Activated T-helper 1 cell treated with anti-CD3 and anti-CD28 coated beads, Interleukin-12 subunit alpha, Interleukin-12 subunit beta, Interleukin-2, Interleukin-4 antibody, amounts not matched to agents 30 ng/mL and 10 ng/mL and 1 ng/mL, durations not matched to agents 14 hours and 24 hours and 36 hours (primary cell): Measurements from ENCODE around the gene STMN1. TPM values are rescaled to one million over a fixed set of nuclear protein-coding genes. Genes with fewer than 3 reads are reported as not detected.

Experiments used
- DNase-seq: peaks from one replicate; pipeline ENCODE4 v3.0.0; 2021; ENCODE audit warnings: low spot score
- H3K27ac Mint-ChIP-seq: one replicate; pipeline ENCODE4 v1.8.0; 2021; ENCODE audit warnings: mild to moderate bottlenecking, mixed read lengths
- H3K27me3 Mint-ChIP-seq: one replicate; pipeline ENCODE4 v1.8.0; 2022; ENCODE audit warnings: mild to moderate bottlenecking, moderate library complexity, mixed read lengths; ENCODE audit not compliant: insufficient read depth
- H3K36me3 Mint-ChIP-seq: one replicate; pipeline ENCODE4 v1.8.0; 2021; ENCODE audit warnings: low read depth, mixed read lengths
- H3K4me1 Mint-ChIP-seq: one replicate; pipeline ENCODE4 v1.8.0; 2021; ENCODE audit warnings: low read depth, mixed read lengths
- H3K4me3 Mint-ChIP-seq: one replicate; pipeline ENCODE4 v1.8.0; 2021; ENCODE audit warnings: mild to moderate bottlenecking, moderate library complexity, mixed read lengths
- H3K9me3 Mint-ChIP-seq: one replicate; pipeline ENCODE4 v1.8.0; 2021; ENCODE audit warnings: mixed read lengths
- intact Hi-C: fragments of 100-400 bp; cut with micrococcal nuclease; formaldehyde crosslinking; loops from one replicate; pipeline ENCODE4 v1.15.1; 2024
- total RNA-seq: library from RNA; stranded (reverse); gene quantifications from 2 replicates; pipeline ENCODE4 v1.2.3, GENCODE V29; 2022

Gene STMN1
- total RNA-seq, 1 donor from 2014 or later: 203 TPM

DNA sequence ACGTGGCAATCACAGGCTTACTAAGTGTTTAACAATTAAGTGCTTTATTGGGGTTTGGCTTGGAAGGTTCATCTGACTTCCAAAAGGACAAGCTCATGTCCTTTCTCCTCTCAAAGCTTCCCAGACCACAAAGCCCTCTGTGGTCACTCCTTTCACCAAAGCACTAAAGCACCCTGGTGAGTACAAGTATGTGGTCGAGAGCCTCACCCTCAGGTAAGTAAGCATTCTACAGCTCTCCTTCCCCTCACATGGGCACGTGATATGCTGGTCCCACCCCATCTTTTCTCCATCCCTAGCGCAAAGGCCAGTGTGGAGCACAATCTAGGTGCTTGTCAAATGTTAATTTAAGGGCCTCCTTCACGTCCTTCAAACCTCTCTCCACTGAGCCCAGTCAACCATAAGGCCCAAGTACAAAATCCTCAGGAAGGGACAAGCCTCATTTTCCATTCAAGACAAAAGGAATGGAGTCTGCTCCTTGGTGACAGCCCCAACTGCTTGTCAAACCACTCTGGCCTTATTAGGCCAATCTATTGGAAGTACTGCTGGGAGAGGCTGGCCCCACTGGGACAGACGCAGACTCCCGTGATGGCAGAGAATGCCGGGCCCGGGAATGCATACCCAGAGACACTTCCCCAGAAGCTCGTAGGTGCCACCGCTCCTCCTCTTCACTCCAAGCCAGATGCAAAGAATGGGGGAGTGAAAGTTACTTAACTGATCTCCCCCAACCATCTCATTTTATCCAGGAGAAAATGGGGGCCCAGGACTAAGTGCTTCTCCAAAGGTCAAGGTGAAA lies 7.8 kb downstream of the STMN1 start:
- H3K27ac Mint-ChIP-seq: peak overlapping the region; percentile 12
- intact Hi-C loops: no loop called here
- H3K4me3 Mint-ChIP-seq: no peak overlapping the region
- H3K36me3 Mint-ChIP-seq: peaks cover 35% of the 10 kb centered on the region
- no peak for DNase-seq
- H3K9me3 Mint-ChIP-seq: no peaks in the 10 kb centered on the region
- H3K27me3 Mint-ChIP-seq: no peaks in the 10 kb centered on the region
- peaks cover 60% of the 10 kb centered on the region for H3K4me1 Mint-ChIP-seq

DNA sequence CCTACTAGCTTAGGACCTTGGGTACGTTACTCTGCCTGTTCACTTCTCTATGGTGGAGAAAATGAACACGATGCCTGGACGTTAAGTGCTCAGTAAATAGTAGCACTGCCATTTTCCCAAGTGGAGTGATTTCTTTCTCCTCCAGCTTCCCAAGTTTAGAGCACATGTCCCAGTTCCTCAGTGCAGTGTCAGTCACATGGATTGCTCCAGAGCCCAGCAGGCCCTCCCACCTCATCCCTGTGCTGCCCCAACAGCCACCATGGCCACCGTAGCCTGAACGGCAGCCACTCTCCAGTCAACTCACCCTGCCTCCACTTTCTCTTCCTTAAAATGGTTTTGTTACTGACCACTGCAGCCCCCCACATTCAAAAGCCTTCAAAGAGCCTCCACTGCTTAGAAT lies 8.5 kb downstream of the STMN1 start:
- H3K27ac Mint-ChIP-seq: peak overlapping the region; percentile 12
- DNase-seq: no peak
- H3K36me3 Mint-ChIP-seq: peaks cover 30% of the 10 kb centered on the region
- no peaks in the 10 kb centered on the region for H3K27me3 Mint-ChIP-seq
- H3K4me3 Mint-ChIP-seq: no peak overlapping the region
- no peaks in the 10 kb centered on the region for H3K9me3 Mint-ChIP-seq
- H3K4me1 Mint-ChIP-seq: peaks cover 53% of the 10 kb centered on the region
- intact Hi-C loops: no loop called here

DNA sequence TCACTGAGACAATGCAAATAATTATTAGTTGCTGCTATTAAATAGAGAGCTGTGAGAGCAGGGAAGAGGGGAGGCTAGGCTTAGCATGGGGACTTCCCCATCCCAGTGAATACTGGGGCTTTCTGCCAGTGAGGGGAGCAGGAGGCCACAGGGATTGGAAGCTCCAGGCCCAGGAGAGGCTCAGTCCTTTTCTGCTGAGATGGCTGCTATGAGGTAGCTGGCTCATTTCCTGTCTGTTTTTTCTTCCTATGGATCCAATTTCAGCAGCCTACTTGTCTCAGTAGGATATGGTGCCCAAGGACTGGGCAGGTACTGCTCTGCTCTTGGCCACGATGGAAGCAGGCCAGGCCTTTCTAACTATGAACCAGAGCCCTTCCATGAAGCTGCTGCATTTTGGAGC lies 10.0 kb downstream of the STMN1 start:
- Mint-ChIP-seq H3K9me3 (no peaks in the 10 kb centered on the region), H3K4me3 (no peak overlapping the region), H3K36me3 (peaks cover 24% of the 10 kb centered on the region), H3K27me3 (no peaks in the 10 kb centered on the region), H3K4me1 (peaks cover 42% of the 10 kb centered on the region), H3K27ac (peak overlapping the region; percentile 40)
- no peak for DNase-seq
- intact Hi-C loops: no loop called here

DNA sequence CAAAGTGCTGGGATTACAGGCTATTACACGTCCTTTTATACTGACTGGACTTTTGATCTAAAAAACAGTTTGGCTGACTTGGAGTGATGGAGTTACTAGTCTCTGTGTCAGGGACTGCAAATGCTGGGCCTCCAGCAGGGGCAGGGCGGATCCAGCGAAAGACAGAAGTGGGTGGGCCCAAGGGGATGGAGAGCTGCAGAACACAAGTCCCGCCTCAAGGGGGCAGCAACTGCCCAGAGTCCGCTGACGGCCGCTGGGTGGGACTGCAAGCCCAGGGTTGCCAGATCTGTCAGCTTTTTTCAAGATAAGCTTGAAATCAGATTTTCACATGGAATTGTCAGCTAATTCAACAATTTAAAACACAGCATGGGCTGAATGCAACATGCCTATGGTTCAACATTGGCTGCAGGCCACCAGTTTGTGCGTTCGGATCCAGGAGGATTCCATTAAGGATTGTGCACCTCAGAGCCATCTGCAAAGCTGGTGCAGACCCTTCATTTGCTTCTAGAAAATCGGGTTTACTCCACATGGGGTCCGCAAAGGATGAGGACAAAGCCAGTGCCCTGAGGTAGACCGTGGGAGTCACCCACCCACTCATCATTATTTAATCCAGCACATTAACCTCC lies 10.7 kb downstream of the STMN1 start:
- H3K27me3 Mint-ChIP-seq: no peaks in the 10 kb centered on the region
- peaks cover 16% of the 10 kb centered on the region for H3K36me3 Mint-ChIP-seq
- DNase-seq: peak; percentile 85
- intact Hi-C loops: loop anchor here (1.0 to 2.0 kb wide), 4 partner anchors 10 to 139 kb away; partner anchors contain the start of gene PAFAH2
- H3K27ac Mint-ChIP-seq: peak overlapping the region; percentile 40
- H3K9me3 Mint-ChIP-seq: no peaks in the 10 kb centered on the region
- peaks cover 34% of the 10 kb centered on the region for H3K4me1 Mint-ChIP-seq
- no peak overlapping the region for H3K4me3 Mint-ChIP-seq

DNA sequence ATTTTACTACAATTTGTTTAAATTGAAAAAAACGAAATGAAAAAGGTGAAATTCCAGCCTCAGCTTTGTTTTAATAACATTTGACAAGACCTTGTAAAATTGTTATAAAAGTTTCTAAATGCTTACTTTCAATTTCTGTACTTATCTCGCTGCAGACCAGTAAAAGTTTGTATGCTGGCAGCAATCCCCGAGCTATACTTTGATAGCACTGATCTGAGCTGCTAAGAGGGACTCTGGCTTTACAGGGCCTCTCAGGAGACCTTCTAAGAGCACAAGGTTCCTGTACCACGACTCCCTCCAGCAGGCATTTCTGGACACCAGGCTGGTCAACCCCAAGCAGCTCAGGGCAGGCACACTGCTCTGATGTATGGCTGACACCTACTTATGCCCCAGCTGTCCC lies 13.1 kb downstream of the STMN1 start:
- no peak overlapping the region for H3K27ac Mint-ChIP-seq
- no peak overlapping the region for H3K4me3 Mint-ChIP-seq
- no peak for DNase-seq
- H3K9me3 Mint-ChIP-seq: no peaks in the 10 kb centered on the region
- H3K36me3 Mint-ChIP-seq: peaks cover 9% of the 10 kb centered on the region
- intact Hi-C loops: no loop called here
- peaks cover 13% of the 10 kb centered on the region for H3K4me1 Mint-ChIP-seq
- H3K27me3 Mint-ChIP-seq: no peaks in the 10 kb centered on the region

DNA sequence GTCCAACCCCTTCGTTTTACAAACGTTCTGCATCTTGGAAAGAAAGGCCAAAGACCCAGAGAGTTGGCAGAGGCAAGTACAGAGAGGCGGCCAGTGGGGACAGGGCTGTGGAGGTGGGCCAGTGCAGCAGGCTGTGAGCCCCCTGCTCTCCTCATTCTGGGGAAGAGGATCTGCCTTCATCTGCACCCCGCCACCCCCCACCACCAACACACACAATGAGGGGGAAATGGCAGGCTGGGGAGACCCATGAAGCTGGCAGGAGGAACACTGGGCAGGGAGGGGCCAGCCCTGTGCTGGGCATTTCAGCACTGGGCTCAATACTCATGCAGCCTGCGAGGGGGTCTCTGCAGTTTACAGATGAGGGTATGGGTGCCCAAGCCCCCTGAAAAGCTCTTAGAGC lies 14.6 kb downstream of the STMN1 start:
- no peak for DNase-seq
- Mint-ChIP-seq H3K4me3 (no peak overlapping the region), H3K36me3 (peaks cover 9% of the 10 kb centered on the region), H3K27me3 (no peaks in the 10 kb centered on the region), H3K9me3 (no peaks in the 10 kb centered on the region), H3K27ac (no peak overlapping the region), H3K4me1 (peaks cover 12% of the 10 kb centered on the region)
- intact Hi-C loops: no loop called here

DNA sequence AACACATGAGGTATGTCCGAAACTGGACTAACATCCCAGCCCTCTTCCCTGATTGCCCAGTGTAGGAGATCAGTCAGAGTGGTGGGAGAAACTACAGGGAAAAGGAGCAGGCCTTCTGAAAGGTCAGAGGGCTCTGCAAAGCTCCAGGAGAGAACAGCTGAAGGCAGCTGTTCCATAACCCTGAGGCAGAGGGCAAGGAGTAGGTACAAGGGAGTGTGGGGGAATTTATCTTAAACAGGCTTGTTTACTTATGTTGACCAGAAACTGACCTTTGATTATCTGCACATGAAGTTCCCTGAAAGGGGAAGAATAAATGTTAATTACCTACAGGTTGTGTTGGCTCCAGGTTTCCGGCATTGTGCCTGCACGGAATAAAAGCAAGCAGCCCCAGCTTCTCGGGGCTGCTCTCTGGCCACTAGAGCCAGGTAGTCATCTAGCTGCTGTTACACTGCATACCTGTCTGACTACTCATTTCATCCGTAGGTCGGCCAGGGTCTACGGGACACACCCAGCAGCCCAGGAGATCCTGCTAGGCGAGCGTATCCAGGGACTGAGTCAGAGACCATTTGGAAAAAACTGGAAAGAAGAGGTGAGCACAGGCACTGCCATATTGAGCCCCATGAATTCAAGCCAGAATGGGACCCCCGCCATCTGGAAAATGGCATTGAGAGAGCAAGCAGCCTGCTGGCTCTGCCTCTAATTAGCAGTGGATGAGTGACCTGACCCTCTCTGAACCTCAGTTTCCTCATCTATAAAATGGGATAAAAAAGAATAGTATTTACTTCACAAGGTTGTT lies 15.8 kb downstream of the STMN1 start:
- intact Hi-C loops: no loop called here
- Mint-ChIP-seq H3K4me1 (peaks cover 4% of the 10 kb centered on the region), H3K27ac (no peak overlapping the region), H3K9me3 (no peaks in the 10 kb centered on the region), H3K36me3 (peaks cover 6% of the 10 kb centered on the region), H3K4me3 (no peak overlapping the region), H3K27me3 (no peaks in the 10 kb centered on the region)
- no peak for DNase-seq

DNA sequence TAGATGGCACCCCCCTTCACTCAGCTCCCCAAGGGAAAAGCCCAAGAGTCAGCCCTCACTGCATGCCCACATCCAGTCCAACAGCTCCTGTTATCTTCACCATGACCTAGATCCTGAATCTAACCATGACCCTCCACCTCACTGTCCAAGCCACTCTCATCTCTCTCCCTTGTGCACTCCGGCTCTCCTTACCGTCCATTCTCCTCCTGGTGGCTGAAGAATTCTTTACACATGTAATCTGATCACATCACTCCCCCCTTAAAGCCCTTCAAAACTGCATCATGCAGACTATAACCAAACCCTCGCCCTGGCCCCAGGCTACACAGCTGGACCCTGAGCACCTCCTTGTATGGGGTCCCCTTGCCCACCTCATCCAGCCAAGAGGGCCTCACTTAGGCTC lies 16.7 kb downstream of the STMN1 start:
- Mint-ChIP-seq H3K4me3 (no peak overlapping the region), H3K9me3 (no peaks in the 10 kb centered on the region), H3K4me1 (no peaks in the 10 kb centered on the region), H3K27me3 (no peaks in the 10 kb centered on the region), H3K36me3 (peaks cover 6% of the 10 kb centered on the region), H3K27ac (no peak overlapping the region)
- intact Hi-C loops: no loop called here
- DNase-seq: no peak

DNA sequence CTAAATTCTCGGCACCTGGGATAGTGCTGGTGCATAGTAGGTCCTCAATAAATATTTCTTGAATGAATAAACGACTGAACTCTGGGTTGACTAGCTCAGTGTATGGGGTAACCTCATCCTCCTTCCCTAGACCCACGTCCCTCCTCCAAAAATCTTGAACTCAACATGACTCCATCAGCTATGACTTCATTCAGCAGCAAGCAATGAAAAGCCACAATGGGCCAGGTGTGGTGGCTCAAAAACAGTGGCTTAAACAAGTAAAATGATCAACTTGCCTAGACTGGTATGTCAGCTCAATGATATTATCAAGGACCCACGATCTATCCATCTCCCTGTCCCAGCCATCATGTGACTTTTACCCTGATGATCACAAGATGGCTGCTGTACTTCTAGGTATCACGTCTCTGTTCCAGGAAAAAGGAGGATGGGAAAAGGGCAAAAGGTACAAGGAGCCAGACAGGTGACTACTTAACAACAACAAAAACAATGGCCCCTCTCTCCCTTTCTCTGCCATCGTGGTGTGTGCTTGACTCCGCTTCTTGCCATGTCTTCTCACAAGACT lies 17.7 kb downstream of the STMN1 start:
- H3K27ac Mint-ChIP-seq: no peak overlapping the region
- no peaks in the 10 kb centered on the region for H3K9me3 Mint-ChIP-seq
- H3K36me3 Mint-ChIP-seq: peaks cover 4% of the 10 kb centered on the region
- no peaks in the 10 kb centered on the region for H3K4me1 Mint-ChIP-seq
- no peak for DNase-seq
- no peaks in the 10 kb centered on the region for H3K27me3 Mint-ChIP-seq
- H3K4me3 Mint-ChIP-seq: no peak overlapping the region
- intact Hi-C loops: no loop called here

DNA sequence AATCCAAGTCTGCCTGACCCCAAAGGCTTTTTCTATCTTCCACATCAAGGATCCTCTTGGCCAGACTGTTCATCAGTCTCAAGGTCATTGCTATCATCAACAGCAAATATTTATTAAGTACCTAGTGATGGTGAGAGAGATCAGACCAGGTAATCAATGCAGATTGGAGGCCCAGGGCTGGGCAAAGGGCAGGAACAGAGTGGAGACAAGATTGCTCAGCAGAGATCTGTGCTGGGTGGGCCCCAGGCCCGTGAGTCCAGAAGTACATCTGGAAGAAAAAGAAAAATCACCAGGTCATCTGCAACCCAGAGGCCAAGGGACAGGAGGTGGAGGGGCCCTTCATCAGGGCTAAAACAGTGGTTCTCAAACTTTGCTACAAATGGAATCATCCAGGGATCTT lies 20.6 kb downstream of the STMN1 start:
- H3K36me3 Mint-ChIP-seq: peaks cover 2% of the 10 kb centered on the region
- H3K4me1 Mint-ChIP-seq: no peaks in the 10 kb centered on the region
- no peak overlapping the region for H3K27ac Mint-ChIP-seq
- intact Hi-C loops: no loop called here
- no peak for DNase-seq
- no peaks in the 10 kb centered on the region for H3K9me3 Mint-ChIP-seq
- no peak overlapping the region for H3K4me3 Mint-ChIP-seq
- no peaks in the 10 kb centered on the region for H3K27me3 Mint-ChIP-seq

DNA sequence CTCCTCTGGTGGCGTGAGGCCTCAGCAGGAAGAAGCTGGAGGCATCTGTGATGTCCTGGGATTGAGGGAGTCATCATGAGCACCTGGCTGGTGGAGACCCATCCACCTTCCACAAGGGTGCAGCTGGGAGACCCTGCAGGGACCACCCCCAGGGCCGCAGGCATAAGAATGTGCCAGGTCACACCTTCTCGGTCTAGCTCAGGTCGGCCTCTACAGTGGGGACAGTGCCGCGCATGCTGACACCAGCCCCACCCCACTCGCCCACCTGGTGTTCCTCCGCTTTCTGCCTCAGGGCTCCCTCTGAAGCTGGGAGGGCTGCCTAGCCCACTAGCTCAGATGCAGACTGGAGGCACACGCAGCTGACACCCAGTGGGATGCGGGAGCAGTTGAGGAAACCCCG lies 25.0 kb downstream of the STMN1 start:
- H3K27me3 Mint-ChIP-seq: peaks cover 11% of the 10 kb centered on the region
- no peaks in the 10 kb centered on the region for H3K36me3 Mint-ChIP-seq
- intact Hi-C loops: no loop called here
- H3K4me3 Mint-ChIP-seq: no peak overlapping the region
- H3K4me1 Mint-ChIP-seq: no peaks in the 10 kb centered on the region
- H3K27ac Mint-ChIP-seq: no peak overlapping the region
- no peaks in the 10 kb centered on the region for H3K9me3 Mint-ChIP-seq
- no peak for DNase-seq

DNA sequence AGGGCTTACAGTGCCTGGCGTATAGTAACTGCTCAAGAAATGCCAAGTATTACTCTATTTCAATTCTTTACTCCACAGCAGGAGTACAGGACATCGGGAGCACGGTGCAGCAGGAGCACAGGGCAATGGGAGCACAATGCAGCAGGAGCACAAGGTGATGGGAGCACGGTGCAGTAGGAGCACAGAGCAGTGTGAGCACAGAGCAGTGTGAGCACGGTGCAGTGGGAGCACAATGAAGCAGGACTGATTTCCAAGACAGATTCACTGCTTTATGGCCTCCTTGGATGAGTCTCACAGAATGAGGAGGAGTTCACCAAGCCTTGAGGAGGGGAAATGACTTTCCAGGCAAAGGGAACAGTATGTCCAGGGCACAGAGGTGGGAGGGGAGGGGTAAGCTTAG lies 25.7 kb downstream of the STMN1 start:
- DNase-seq: no peak
- Mint-ChIP-seq H3K27ac (no peak overlapping the region), H3K4me3 (no peak overlapping the region), H3K27me3 (peaks cover 13% of the 10 kb centered on the region), H3K4me1 (no peaks in the 10 kb centered on the region), H3K36me3 (no peaks in the 10 kb centered on the region), H3K9me3 (no peaks in the 10 kb centered on the region)
- intact Hi-C loops: no loop called here

DNA sequence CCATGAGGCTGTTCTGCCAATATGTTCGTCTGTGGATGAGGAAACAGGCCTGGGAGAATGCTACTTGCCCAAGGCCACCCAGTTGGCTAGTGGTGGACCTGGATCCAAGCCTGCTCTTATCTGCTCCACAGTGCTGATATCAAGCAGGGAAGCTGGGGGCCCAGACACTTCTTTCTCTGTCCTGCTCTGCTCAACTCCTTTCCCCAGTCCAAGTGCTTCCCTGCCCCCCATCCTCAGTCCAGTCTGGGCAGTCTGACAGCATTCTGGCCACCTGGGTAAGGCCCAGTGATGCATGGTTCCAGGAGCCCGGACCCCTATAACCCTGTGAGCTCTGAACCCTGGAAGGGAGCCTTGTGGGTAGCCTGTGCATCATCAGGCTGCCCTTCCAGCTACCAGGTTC lies 26.5 kb downstream of the STMN1 start:
- Mint-ChIP-seq H3K27ac (no peak overlapping the region), H3K36me3 (no peaks in the 10 kb centered on the region)

More for the DNA sequence above, 26.5 kb downstream of the STMN1 start:
- H3K9me3 Mint-ChIP-seq: no peaks in the 10 kb centered on the region
- H3K27me3 Mint-ChIP-seq: peaks cover 13% of the 10 kb centered on the region
- H3K4me3 Mint-ChIP-seq: no peak overlapping the region
- intact Hi-C loops: no loop called here
- no peaks in the 10 kb centered on the region for H3K4me1 Mint-ChIP-seq
- DNase-seq: no peak
